T-helper 1 cell treated with Interleukin-12 subunit alpha and Interleukin-12 subunit beta and Interleukin-4 antibody, amounts not matched to agents 30 ng/mL and 1 ng/mL, for 36 hours (primary cell): ENCODE data around the gene INTS7. TPM values are rescaled to one million over a fixed set of nuclear protein-coding genes. Genes with fewer than 3 reads are reported as not detected.

Source experiments
- intact Hi-C: fragments of 100-400 bp; cut with micrococcal nuclease; formaldehyde crosslinking; loops from one replicate; pipeline ENCODE4 v1.15.1; 2024
- total RNA-seq: library from RNA; stranded (reverse); gene quantifications from 2 replicates; pipeline ENCODE4 v1.2.3, GENCODE V29; 2022

The INTS7 gene
- total RNA-seq, result 36.8 and 37.2 TPM in 2 replicates

- intact Hi-C loops, result loop anchor here (1.0 to 10.0 kb wide), 21 partner anchors 23 to 1703 kb away; partner anchors contain the start of genes ANGEL2, LPGAT1, NEK2 and NENF
Observed at GRCh38 chr1:212035123-212035834, at the start of gene INTS7, which contains the start of gene DTL. INTS7 (minus strand) TSS chr1:212035557; CDS start chr1:212035437, 120 bp downstream. DTL (plus strand) TSS chr1:212035748; CDS start chr1:212035891, 143 bp downstream.

- intact Hi-C loops, result loop anchor here (5.0 kb wide), 1 partner anchor 44 kb away; no protein-coding TSS in a partner anchor
Observed at GRCh38 chr1:212082765-212083406, 47.5 kb upstream of the INTS7 start.

GRCh38 chr1:212078826-212079225 lies 43.5 kb upstream of the INTS7 start:
- intact Hi-C loops, result no loop called here

- intact Hi-C loops, result no loop called here
Observed at GRCh38 chr1:212077028-212077427, 41.7 kb upstream of the INTS7 start.

GRCh38 chr1:212074856-212075255 lies 39.5 kb upstream of the INTS7 start:
- intact Hi-C loops, result loop anchor here (5.0 kb wide), 1 partner anchor 82 kb away; no protein-coding TSS in a partner anchor

GRCh38 chr1:212074313-212074712 lies 39.0 kb upstream of the INTS7 start:
- intact Hi-C loops, result loop anchor here (5.0 kb wide), 1 partner anchor 83 kb away; no protein-coding TSS in a partner anchor

GRCh38 chr1:212073490-212073889 lies 38.1 kb upstream of the INTS7 start:
- intact Hi-C loops, result loop anchor here (5.0 kb wide), 1 partner anchor 84 kb away; no protein-coding TSS in a partner anchor

GRCh38 chr1:212072047-212072446 lies 36.7 kb upstream of the INTS7 start:
- intact Hi-C loops, result loop anchor here (5.0 kb wide), 1 partner anchor 85 kb away; no protein-coding TSS in a partner anchor

- intact Hi-C loops, result loop anchor here (1.0 to 5.0 kb wide), 6 partner anchors 86 to 390 kb away; no protein-coding TSS in a partner anchor
Observed at GRCh38 chr1:212070720-212071302, 35.5 kb upstream of the INTS7 start.

GRCh38 chr1:212067787-212068186 lies 32.4 kb upstream of the INTS7 start:
- intact Hi-C loops, result no loop called here

- intact Hi-C loops, result loop anchor here (1.0 kb wide), 6 partner anchors 51 to 393 kb away; partner anchors contain the start of gene PPP2R5A
Observed at GRCh38 chr1:212062832-212063438, 27.6 kb upstream of the INTS7 start.

GRCh38 chr1:212060632-212061472 lies 25.5 kb upstream of the INTS7 start:
- intact Hi-C loops, result no loop called here

- intact Hi-C loops, result no loop called here
Observed at GRCh38 chr1:212055333-212055732, 20.0 kb upstream of the INTS7 start.

- intact Hi-C loops, result no loop called here
Observed at GRCh38 chr1:212053993-212054392, 18.6 kb upstream of the INTS7 start.

GRCh38 chr1:212045981-212046380 lies 10.6 kb upstream of the INTS7 start:
- intact Hi-C loops, result no loop called here

GRCh38 chr1:212044851-212045250 lies 9.5 kb upstream of the INTS7 start:
- intact Hi-C loops, result no loop called here

GRCh38 chr1:212042436-212042835 lies 7.1 kb upstream of the INTS7 start:
- intact Hi-C loops, result no loop called here

- intact Hi-C loops, result no loop called here
Observed at GRCh38 chr1:212040629-212041412, 5.5 kb upstream of the INTS7 start.

GRCh38 chr1:212039622-212040021 lies 4.3 kb upstream of the INTS7 start:
- intact Hi-C loops, result loop anchor here (5.0 to 10.0 kb wide), 3 partner anchors 715 to 1707 kb away; partner anchors contain the start of genes ANGEL2 and TRAF5
